Measurements from ENCODE around the gene RHBDD2.
A peak's percentile ranks its signal among the peaks of the same experiment; 100 is the strongest.
"Not testable (repeated sequence)": the region's sequence is repeated elsewhere in the genome, so short reads cannot be mapped to it uniquely, and the experiment has no call there.

RHBDD2 gene

DNA sequence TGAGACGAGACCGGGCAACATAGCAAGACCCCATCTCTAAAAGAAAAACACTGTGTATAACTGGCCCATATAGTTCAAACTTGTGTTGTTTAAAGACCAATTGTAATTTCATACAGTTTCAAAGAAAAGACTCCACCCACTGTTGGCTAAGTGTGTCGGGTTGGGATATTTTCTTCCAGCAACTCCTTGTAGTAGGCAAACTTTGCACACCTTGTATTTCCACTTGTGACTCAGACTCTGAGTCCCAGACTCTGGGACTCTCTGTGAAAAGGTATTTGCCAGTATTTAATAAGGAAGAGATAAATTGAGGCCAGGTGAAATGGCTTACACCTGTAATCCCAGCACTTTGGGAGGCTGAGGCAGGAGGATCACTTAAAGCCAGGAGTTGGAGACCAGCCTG, 29.3 kb upstream of the RHBDD2 start:
- ChIA-PET POLR2A (no interaction called here), CTCF (no interaction called here)
- no peak for DNase-seq (ENCODE audit: extremely low spot score)
- no peak for TF ChIP-seq ZNF384 (IDR thresholded peaks at IDR 0.05)
- TF ChIP-seq ARNT (IDR thresholded peaks at IDR 0.05) = no peak
- TF ChIP-seq FOXK2 (IDR thresholded peaks at IDR 0.05) = no peak

DNA sequence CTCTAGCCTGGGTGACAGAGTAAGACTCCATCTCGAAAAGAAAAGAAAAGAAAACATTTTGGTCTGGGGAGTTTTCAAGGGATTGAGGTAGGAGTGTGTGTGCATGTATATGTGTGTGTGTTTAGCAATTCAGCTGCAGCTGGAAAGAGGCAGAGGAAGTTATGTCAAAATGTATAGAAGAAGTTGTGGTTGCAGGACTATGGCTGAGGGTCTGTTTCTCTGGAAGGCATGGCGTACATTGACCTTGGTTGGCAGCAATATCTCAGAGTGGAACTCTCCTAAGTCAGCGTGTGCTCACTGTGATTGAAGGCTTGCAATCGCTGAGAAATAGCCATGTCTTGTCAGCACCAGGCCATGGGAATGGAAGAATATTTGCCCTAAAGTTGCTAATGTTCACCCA, 28.6 kb upstream of the RHBDD2 start:
- POLR2A ChIA-PET = no interaction called here

GRCh38 chr7:75854233-75854632, 24.6 kb upstream of the RHBDD2 start:
- CTCF ChIA-PET = interaction anchor here (0.6 kb wide), 1 partner anchor 12 kb away, joined by 3 read pairs; no protein-coding TSS in a partner anchor
- no peak for TF ChIP-seq SP1 (IDR thresholded peaks at IDR 0.05)
- TF ChIP-seq BHLHE40 (IDR thresholded peaks at IDR 0.05; ENCODE audit: borderline replicate concordance) = no peak
- no peak for TF ChIP-seq HDGF (IDR thresholded peaks at IDR 0.05; ENCODE audit: borderline replicate concordance)
- no peak for TF ChIP-seq L3MBTL2 (conservative IDR thresholded peaks at IDR 0.05)
- no peak for TF ChIP-seq ZNF384 (IDR thresholded peaks at IDR 0.05)
- no peak for TF ChIP-seq PKNOX1 (IDR thresholded peaks at IDR 0.05)
- TF ChIP-seq ELF4 (IDR thresholded peaks at IDR 0.05) = no peak
- DNase-seq (ENCODE audit: extremely low spot score) = no peak
- POLR2A ChIA-PET = no interaction called here

More for the DNA sequence above, 28.6 kb upstream of the RHBDD2 start:
- CTCF ChIA-PET = interaction anchor here (0.6 kb wide), 1 partner anchor 22 kb away, joined by 5 read pairs; no protein-coding TSS in a partner anchor
- DNase-seq (ENCODE audit: extremely low spot score) = no peak
- TF ChIP-seq ARNT (IDR thresholded peaks at IDR 0.05) (no peak), HDGF (IDR thresholded peaks at IDR 0.05; ENCODE audit: borderline replicate concordance) (no peak), LEF1 (IDR thresholded peaks at IDR 0.05; ENCODE audit: borderline replicate concordance) (no peak), FOXM1 (IDR thresholded peaks at IDR 0.05; ENCODE audit: borderline replicate concordance) (no peak), CTBP1 (IDR thresholded peaks at IDR 0.05; ENCODE audit: borderline replicate concordance) (no peak), NFRKB (IDR thresholded peaks at IDR 0.05) (no peak), PKNOX1 (IDR thresholded peaks at IDR 0.05) (no peak), FOXK2 (IDR thresholded peaks at IDR 0.05) (no peak), FOXA1 (IDR thresholded peaks at IDR 0.05) (no peak)

GRCh38 chr7:75854813-75855345, 24.0 kb upstream of the RHBDD2 start:
- CTCF ChIA-PET; DNase-seq (ENCODE audit: extremely low spot score); POLR2A ChIA-PET: not testable (repeated sequence)
- TF ChIP-seq ZNF384 (IDR thresholded peaks at IDR 0.05) = 0 out of 2 replicates have a peak, but pooled peaks have one; percentile 16

GRCh38 chr7:75856536-75856935, 22.3 kb upstream of the RHBDD2 start:
- no peak for DNase-seq (ENCODE audit: extremely low spot score)
- POLR2A ChIA-PET = no interaction called here
- TF ChIP-seq BHLHE40 (IDR thresholded peaks at IDR 0.05; ENCODE audit: borderline replicate concordance) (no peak), ELF4 (IDR thresholded peaks at IDR 0.05) (no peak), SP1 (IDR thresholded peaks at IDR 0.05) (no peak)
- CTCF ChIA-PET = no interaction called here

- ChIA-PET POLR2A (no interaction called here), CTCF (no interaction called here)
- TF ChIP-seq ELF4 (IDR thresholded peaks at IDR 0.05) (no peak), BHLHE40 (IDR thresholded peaks at IDR 0.05; ENCODE audit: borderline replicate concordance) (no peak), SUZ12 (IDR thresholded peaks at IDR 0.05) (no peak), PKNOX1 (IDR thresholded peaks at IDR 0.05) (no peak), ARNT (IDR thresholded peaks at IDR 0.05) (no peak), FOXM1 (IDR thresholded peaks at IDR 0.05; ENCODE audit: borderline replicate concordance) (no peak), NFRKB (IDR thresholded peaks at IDR 0.05) (no peak), FOXA1 (IDR thresholded peaks at IDR 0.05) (no peak), ZNF384 (IDR thresholded peaks at IDR 0.05) (no peak), HDGF (IDR thresholded peaks at IDR 0.05; ENCODE audit: borderline replicate concordance) (no peak), CTBP1 (IDR thresholded peaks at IDR 0.05; ENCODE audit: borderline replicate concordance) (no peak), SP1 (IDR thresholded peaks at IDR 0.05) (no peak), L3MBTL2 (conservative IDR thresholded peaks at IDR 0.05) (no peak), TARDBP (IDR thresholded peaks at IDR 0.05) (no peak), LEF1 (IDR thresholded peaks at IDR 0.05; ENCODE audit: borderline replicate concordance) (no peak), FOXK2 (IDR thresholded peaks at IDR 0.05) (no peak)
- DNase-seq (ENCODE audit: extremely low spot score) = no peak
Measured at GRCh38 chr7:75858410-75858809, 20.4 kb upstream of the RHBDD2 start.

DNA sequence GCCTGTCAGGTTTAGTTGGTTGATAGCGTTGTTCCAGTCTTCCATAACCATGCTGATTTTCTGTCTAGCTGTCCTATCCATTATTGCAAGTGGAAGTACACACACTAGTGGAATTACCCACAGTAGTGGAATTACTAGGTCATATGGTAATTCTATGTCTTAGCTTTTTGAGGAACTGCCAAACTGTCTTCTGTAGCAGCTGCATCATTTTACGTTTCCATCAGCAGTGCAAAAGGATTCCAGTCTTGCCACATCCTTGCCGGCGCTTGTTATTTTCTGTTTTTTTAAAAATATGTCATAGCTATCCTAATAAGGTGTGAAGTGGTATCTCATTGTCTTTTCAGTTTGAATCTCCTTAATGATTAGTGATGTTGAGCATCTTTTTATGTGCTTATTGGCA, 17.2 kb upstream of the RHBDD2 start:
- POLR2A ChIA-PET = no interaction called here
- no peak for DNase-seq (ENCODE audit: extremely low spot score)
- TF ChIP-seq SP1 (IDR thresholded peaks at IDR 0.05) (no peak), FOXM1 (IDR thresholded peaks at IDR 0.05; ENCODE audit: borderline replicate concordance) (no peak), L3MBTL2 (conservative IDR thresholded peaks at IDR 0.05) (no peak), BHLHE40 (IDR thresholded peaks at IDR 0.05; ENCODE audit: borderline replicate concordance) (no peak), ARNT (IDR thresholded peaks at IDR 0.05) (no peak), ZNF384 (IDR thresholded peaks at IDR 0.05) (no peak), HDGF (IDR thresholded peaks at IDR 0.05; ENCODE audit: borderline replicate concordance) (no peak), TARDBP (IDR thresholded peaks at IDR 0.05) (no peak), LEF1 (IDR thresholded peaks at IDR 0.05; ENCODE audit: borderline replicate concordance) (no peak), CTBP1 (IDR thresholded peaks at IDR 0.05; ENCODE audit: borderline replicate concordance) (no peak), ELF4 (IDR thresholded peaks at IDR 0.05) (no peak), FOXK2 (IDR thresholded peaks at IDR 0.05) (no peak), FOXA1 (IDR thresholded peaks at IDR 0.05) (no peak), SUZ12 (IDR thresholded peaks at IDR 0.05) (no peak), NFRKB (IDR thresholded peaks at IDR 0.05) (no peak), PKNOX1 (IDR thresholded peaks at IDR 0.05) (no peak)
- CTCF ChIA-PET = no interaction called here

GRCh38 chr7:75864251-75864650, 14.6 kb upstream of the RHBDD2 start:
- DNase-seq (ENCODE audit: extremely low spot score); POLR2A ChIA-PET: not testable (repeated sequence)
- CTCF ChIA-PET = interaction anchor here (1.1 kb wide), 1 partner anchor 156 kb away, joined by 5 read pairs; no protein-coding TSS in a partner anchor
